Measurements from ENCODE around the gene EID2.
A peak's percentile ranks its signal among the peaks of the same experiment; 100 is the strongest.

EID2 gene

DNA sequence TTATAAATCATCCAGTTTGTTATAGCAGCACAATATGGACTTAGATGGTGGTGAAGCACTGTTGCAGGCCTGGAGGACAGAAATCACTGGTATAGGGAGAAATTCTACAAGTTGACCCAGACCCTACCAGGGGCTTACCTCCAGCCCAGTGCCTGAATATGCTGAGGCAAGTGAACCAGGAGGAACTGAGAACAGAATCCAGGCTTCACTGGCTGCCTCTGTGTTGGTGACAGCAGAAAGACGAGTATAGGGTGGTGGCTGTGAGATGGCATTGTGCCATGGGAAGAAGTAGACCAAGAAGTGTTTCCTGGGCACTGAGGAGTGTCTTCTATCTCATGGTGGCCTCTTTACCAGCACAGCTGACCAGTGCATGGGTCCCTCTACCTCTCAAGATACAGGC, 15.9 kb upstream of the EID2 start:
- no peak overlapping the region for H3K9ac ChIP-seq (ENCODE audit: low read depth, low read length)
- H3K36me3 ChIP-seq (ENCODE audit: control insufficient read depth, insufficient read depth, low read length): no peaks in the 10 kb centered on the region

DNA sequence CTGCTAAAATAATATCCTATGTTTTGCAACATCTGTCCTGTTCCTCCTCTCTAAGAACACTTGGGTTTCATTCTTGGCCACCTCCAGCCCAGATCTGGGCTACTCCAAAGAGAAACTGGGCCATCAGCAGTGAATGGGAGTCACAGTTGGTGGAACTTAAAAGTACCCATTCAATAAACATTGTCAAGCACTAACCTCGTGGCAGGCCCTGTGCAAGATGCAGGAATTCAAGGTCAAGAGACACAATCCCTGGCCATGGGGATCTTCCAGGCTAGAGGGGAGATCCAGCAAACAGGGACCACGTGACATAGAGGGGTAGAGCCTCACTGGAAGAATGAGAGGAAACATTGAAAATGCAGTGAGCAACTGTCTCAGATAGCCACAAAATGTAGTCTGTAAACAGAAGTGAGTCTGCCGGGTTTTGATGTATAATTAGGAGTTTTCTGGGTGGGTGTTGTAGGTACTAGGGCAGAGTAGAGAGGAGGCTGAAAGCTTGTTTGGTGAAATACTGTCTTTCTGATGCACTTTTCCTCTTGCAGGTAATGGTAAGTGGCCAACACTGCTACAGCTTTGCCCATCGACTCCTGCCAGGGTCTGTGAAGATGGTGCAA, 14.8 kb upstream of the EID2 start:
- H3K27ac ChIP-seq (ENCODE audit: low read depth, low read length): no peak overlapping the region
- no peak overlapping the region for H3K9ac ChIP-seq (ENCODE audit: low read depth, low read length)
- H3K27me3 ChIP-seq (ENCODE audit: control insufficient read depth, insufficient read depth, low read length): no peaks in the 10 kb centered on the region
- H3K4me3 ChIP-seq (ENCODE audit: low read depth, low read length): no peak overlapping the region
- H3K36me3 ChIP-seq (ENCODE audit: control insufficient read depth, insufficient read depth, low read length): no peaks in the 10 kb centered on the region
- H3K9me3 ChIP-seq (ENCODE audit: control insufficient read depth, insufficient read depth, low read length): no peaks in the 10 kb centered on the region
- no peaks in the 10 kb centered on the region for H3K4me1 ChIP-seq (ENCODE audit: control insufficient read depth, insufficient read depth, low read length)

More for the DNA sequence above, 15.9 kb upstream of the EID2 start:
- H3K27me3 ChIP-seq (ENCODE audit: control insufficient read depth, insufficient read depth, low read length): no peaks in the 10 kb centered on the region
- H3K4me1 ChIP-seq (ENCODE audit: control insufficient read depth, insufficient read depth, low read length): no peaks in the 10 kb centered on the region
- H3K9me3 ChIP-seq (ENCODE audit: control insufficient read depth, insufficient read depth, low read length): no peaks in the 10 kb centered on the region
- no peak overlapping the region for H3K27ac ChIP-seq (ENCODE audit: low read depth, low read length)
- no peak overlapping the region for H3K4me3 ChIP-seq (ENCODE audit: low read depth, low read length)

DNA sequence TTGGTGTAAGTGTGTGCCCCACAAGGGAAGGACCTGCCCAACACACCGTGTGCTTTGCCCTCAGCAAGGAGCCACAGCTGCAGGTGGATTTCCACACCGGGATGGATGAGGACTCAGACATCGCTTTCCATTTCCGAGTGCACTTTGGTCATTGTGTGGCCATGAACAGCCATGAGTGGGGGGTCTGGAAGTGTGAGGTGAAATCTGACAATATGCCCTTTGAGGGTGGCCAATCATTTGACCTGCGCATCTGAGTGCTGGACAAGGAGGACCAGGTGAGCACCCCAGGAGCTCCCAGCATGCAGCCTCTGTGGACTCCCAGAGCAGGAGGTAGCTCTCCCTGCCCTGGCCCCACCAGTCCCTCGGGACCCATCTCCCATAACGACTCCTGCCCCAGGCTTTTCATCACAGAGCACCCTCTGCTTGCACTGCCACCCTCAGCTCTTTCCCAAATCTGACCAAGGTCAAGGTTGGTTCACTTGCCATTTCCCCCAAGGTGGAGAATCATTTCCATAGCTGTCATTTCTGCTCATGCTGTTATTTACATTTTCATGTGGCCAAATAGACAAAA, 13.2 kb upstream of the EID2 start:
- Histone ChIP-seq H3K36me3 (ENCODE audit: control insufficient read depth, insufficient read depth, low read length) (no peaks in the 10 kb centered on the region), H3K9me3 (ENCODE audit: control insufficient read depth, insufficient read depth, low read length) (no peaks in the 10 kb centered on the region), H3K4me1 (ENCODE audit: control insufficient read depth, insufficient read depth, low read length) (no peaks in the 10 kb centered on the region), H3K27ac (ENCODE audit: low read depth, low read length) (no peak overlapping the region), H3K27me3 (ENCODE audit: control insufficient read depth, insufficient read depth, low read length) (no peaks in the 10 kb centered on the region), H3K9ac (ENCODE audit: low read depth, low read length) (no peak overlapping the region), H3K4me3 (ENCODE audit: low read depth, low read length) (no peak overlapping the region)

DNA sequence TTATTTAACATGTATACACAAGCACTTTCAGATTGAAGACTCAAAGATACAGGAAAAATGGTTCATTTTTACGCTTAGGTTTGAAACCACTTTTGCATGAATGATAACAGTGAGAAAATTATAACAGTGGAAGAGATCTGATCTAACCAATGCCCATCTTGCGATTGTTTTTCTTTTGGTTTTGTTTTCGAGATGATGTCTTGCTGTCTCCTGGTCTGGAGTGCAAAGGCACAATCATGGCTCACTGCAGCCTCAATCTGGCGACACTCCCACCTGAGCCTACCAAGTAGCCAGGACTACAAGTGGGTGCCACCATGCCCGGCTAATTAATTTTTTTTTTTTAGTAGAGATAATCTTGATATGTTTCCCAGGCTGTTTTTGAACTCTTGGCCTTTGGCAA, 10.2 kb upstream of the EID2 start:
- Histone ChIP-seq H3K27ac (ENCODE audit: low read depth, low read length) (no peak overlapping the region), H3K36me3 (ENCODE audit: control insufficient read depth, insufficient read depth, low read length) (no peaks in the 10 kb centered on the region), H3K9ac (ENCODE audit: low read depth, low read length) (no peak overlapping the region), H3K4me3 (ENCODE audit: low read depth, low read length) (no peak overlapping the region), H3K9me3 (ENCODE audit: control insufficient read depth, insufficient read depth, low read length) (no peaks in the 10 kb centered on the region), H3K27me3 (ENCODE audit: control insufficient read depth, insufficient read depth, low read length) (no peaks in the 10 kb centered on the region), H3K4me1 (ENCODE audit: control insufficient read depth, insufficient read depth, low read length) (no peaks in the 10 kb centered on the region)

DNA sequence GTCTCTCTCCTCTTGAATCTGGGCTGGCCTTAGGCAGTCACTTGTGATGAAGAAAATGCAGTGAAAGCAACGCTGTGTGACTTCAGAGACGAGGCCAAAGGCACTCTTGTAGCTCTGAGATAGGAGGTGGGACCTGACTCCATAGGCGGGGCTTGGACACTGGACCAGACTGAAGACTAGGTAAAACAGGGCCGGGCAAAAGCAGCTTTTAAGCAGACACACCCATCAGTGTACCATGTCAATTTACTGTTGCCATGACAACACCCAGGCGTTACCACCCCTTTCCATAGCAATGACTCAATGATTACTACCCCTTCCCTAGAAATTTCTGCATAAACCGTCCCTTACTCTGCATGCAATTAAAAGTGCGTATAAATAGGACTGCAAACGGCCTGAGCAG, 6.6 kb upstream of the EID2 start:
- H3K4me1 ChIP-seq (ENCODE audit: control insufficient read depth, insufficient read depth, low read length): peaks cover 3% of the 10 kb centered on the region; the same call in 1 of the 2 replicates
- no peaks in the 10 kb centered on the region for H3K27me3 ChIP-seq (ENCODE audit: control insufficient read depth, insufficient read depth, low read length)
- H3K9ac ChIP-seq (ENCODE audit: low read depth, low read length): no peak overlapping the region
- H3K27ac ChIP-seq (ENCODE audit: low read depth, low read length): no peak overlapping the region
- H3K9me3 ChIP-seq (ENCODE audit: control insufficient read depth, insufficient read depth, low read length): no peaks in the 10 kb centered on the region
- no peak overlapping the region for H3K4me3 ChIP-seq (ENCODE audit: low read depth, low read length)
- no peaks in the 10 kb centered on the region for H3K36me3 ChIP-seq (ENCODE audit: control insufficient read depth, insufficient read depth, low read length)

DNA sequence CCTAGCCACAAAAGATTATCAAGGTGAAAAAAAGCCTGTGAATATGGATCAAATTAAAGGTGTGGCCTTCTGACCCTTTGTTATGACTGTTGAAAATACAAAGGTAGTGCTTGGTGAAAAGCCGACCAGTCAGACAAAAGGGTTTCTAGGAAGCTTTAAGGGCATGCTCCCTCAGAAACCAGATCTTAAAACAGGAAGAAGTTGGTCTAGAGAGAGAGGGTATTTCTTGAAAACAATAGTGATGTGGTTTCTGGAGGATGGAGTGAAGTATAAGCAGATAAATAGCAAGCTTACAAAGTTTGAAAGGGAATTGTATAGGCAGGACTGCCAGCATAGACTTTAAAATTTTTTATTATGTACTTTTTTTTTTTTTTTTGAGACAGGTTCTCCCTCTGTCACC, 5.0 kb upstream of the EID2 start:
- peaks cover 3% of the 10 kb centered on the region; the same call in 1 of the 2 replicates for H3K4me1 ChIP-seq (ENCODE audit: control insufficient read depth, insufficient read depth, low read length)
- H3K27ac ChIP-seq (ENCODE audit: low read depth, low read length): no peak overlapping the region
- no peak overlapping the region for H3K4me3 ChIP-seq (ENCODE audit: low read depth, low read length)
- no peaks in the 10 kb centered on the region for H3K27me3 ChIP-seq (ENCODE audit: control insufficient read depth, insufficient read depth, low read length)
- H3K9me3 ChIP-seq (ENCODE audit: control insufficient read depth, insufficient read depth, low read length): no peaks in the 10 kb centered on the region
- H3K9ac ChIP-seq (ENCODE audit: low read depth, low read length): no peak overlapping the region
- no peaks in the 10 kb centered on the region for H3K36me3 ChIP-seq (ENCODE audit: control insufficient read depth, insufficient read depth, low read length)

DNA sequence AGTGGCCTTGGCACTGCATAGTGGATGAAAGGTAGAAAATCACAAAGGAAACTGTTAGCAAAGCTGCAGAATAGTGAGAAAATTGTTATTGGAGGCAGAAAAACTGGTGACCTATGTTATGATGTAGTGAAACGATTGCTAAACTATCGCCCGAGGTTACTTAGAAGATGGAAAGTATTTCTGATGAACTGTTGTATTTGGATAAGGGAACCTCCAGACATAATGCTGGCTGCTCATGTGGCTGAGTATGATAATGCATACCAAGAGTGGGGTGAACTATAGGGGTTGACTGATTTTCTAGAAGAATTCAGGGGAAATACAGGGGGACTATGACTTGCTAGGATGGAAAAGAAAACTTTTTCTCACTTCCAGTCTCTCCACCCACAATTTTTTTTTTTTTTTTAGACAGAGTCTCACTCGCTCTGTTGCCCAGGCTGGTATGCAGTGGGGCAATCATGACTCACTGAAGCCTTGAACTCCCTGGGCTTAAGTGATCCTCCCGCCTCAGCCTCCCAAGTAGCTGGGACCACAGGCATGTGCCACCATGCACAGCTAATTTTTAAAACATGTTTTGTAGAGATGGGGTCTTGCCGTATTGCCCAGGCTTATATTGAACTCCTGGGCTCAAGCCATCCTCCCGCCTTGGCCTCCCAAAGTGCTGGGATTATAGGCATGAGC, 4.4 kb upstream of the EID2 start:
- no peak overlapping the region for H3K9ac ChIP-seq (ENCODE audit: low read depth, low read length)
- H3K27ac ChIP-seq (ENCODE audit: low read depth, low read length): no peak overlapping the region
- H3K4me3 ChIP-seq (ENCODE audit: low read depth, low read length): no peak overlapping the region
- H3K36me3 ChIP-seq (ENCODE audit: control insufficient read depth, insufficient read depth, low read length): no peaks in the 10 kb centered on the region
- no peaks in the 10 kb centered on the region for H3K9me3 ChIP-seq (ENCODE audit: control insufficient read depth, insufficient read depth, low read length)
- peaks cover 3% of the 10 kb centered on the region; the same call in 1 of the 2 replicates for H3K4me1 ChIP-seq (ENCODE audit: control insufficient read depth, insufficient read depth, low read length)
- H3K27me3 ChIP-seq (ENCODE audit: control insufficient read depth, insufficient read depth, low read length): no peaks in the 10 kb centered on the region

DNA sequence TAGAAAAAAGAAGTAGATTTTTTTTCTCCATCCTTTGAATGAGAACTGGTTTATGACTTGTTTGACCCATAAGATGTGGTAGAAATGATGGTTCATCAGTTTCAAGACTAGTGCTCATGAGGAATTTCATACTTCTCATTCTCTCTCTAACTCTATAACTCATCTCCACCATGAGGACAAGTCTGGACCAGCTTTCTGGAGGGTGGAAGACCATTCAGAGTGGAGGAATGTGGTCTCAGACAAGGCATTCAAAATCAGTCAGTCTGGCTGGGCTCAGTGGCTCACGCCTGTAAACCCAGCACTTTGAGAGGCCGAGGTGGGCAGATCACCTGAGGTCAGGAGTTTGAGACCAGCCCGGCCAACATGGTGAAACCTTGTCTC, 3.5 kb upstream of the EID2 start:
- no peaks in the 10 kb centered on the region for H3K27me3 ChIP-seq (ENCODE audit: control insufficient read depth, insufficient read depth, low read length)
- no peak overlapping the region for H3K9ac ChIP-seq (ENCODE audit: low read depth, low read length)
- H3K36me3 ChIP-seq (ENCODE audit: control insufficient read depth, insufficient read depth, low read length): no peaks in the 10 kb centered on the region
- no peak overlapping the region for H3K27ac ChIP-seq (ENCODE audit: low read depth, low read length)
- no peak overlapping the region for H3K4me3 ChIP-seq (ENCODE audit: low read depth, low read length)
- peaks cover 9% of the 10 kb centered on the region for H3K4me1 ChIP-seq (ENCODE audit: control insufficient read depth, insufficient read depth, low read length)
- no peaks in the 10 kb centered on the region for H3K9me3 ChIP-seq (ENCODE audit: control insufficient read depth, insufficient read depth, low read length)

DNA sequence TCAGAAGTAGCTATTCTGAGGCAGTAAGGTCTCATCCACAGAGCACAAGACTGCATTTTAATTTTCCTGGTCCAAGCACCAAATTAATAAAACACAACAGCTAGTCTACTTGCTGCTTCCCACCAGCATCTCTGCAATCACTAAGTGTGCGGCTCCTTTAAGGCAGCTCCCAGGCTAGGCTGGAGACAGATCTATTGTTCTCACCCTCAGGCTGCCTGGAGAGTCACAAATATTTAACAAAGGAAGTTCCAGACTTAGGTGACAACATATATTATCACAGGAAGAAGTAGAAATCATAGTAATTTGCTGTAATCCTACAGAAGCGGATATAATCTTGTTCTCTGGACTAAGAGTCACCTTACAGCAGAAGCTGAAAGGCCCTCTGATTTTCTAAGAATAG, 2.2 kb upstream of the EID2 start:
- peak overlapping the region; percentile 16 for H3K27ac ChIP-seq (ENCODE audit: low read depth, low read length)
- no peak overlapping the region for H3K4me3 ChIP-seq (ENCODE audit: low read depth, low read length)
- H3K36me3 ChIP-seq (ENCODE audit: control insufficient read depth, insufficient read depth, low read length): no peaks in the 10 kb centered on the region
- H3K9me3 ChIP-seq (ENCODE audit: control insufficient read depth, insufficient read depth, low read length): no peaks in the 10 kb centered on the region
- no peaks in the 10 kb centered on the region for H3K27me3 ChIP-seq (ENCODE audit: control insufficient read depth, insufficient read depth, low read length)
- no peak overlapping the region for H3K9ac ChIP-seq (ENCODE audit: low read depth, low read length)
- peaks cover 10% of the 10 kb centered on the region for H3K4me1 ChIP-seq (ENCODE audit: control insufficient read depth, insufficient read depth, low read length)

DNA sequence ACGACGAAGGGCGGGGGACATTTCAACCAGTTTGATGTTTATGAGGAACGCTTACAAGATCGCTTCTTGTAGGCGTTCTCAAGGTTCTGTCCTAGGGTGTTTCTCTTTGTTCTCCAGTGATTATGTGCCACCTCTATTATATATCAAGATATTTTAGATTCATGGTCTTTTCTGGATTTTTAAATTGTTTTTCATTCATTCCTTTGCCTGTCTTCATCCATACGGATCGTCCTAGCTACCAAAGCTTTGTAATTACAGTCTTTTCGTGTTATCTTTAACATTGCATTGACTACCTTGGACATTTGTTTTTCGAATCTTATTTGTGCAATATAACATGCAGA, 342 bp upstream of the EID2 start:
- no peaks in the 10 kb centered on the region for H3K27me3 ChIP-seq (ENCODE audit: control insufficient read depth, insufficient read depth, low read length)
- H3K4me1 ChIP-seq (ENCODE audit: control insufficient read depth, insufficient read depth, low read length): peaks cover 10% of the 10 kb centered on the region
- H3K4me3 ChIP-seq (ENCODE audit: low read depth, low read length): peak overlapping the region; percentile 96; the same call in 1 of the 2 replicates
- H3K9ac ChIP-seq (ENCODE audit: low read depth, low read length): no peak overlapping the region
- H3K9me3 ChIP-seq (ENCODE audit: control insufficient read depth, insufficient read depth, low read length): no peaks in the 10 kb centered on the region
- no peaks in the 10 kb centered on the region for H3K36me3 ChIP-seq (ENCODE audit: control insufficient read depth, insufficient read depth, low read length)
- no peak overlapping the region for H3K27ac ChIP-seq (ENCODE audit: low read depth, low read length)

DNA sequence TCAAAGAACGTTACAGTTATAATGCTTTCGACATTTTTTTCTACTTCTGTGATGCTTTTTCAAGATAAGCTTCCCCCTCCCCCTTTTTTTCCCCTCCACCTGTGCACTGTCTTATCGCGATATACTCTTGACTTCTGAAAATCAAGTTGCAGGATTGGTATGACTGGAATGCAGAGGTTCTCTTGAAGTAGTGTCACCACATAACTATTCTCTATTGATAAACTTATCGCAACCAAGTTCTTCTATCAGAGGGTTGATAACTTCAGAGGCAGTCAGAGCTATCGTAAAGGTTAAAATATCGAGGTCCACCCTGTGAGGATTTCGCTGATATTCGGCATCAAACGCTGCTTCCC, 820 bp downstream of the EID2 start:
- H3K36me3 ChIP-seq (ENCODE audit: control insufficient read depth, insufficient read depth, low read length): no peaks in the 10 kb centered on the region
- no peaks in the 10 kb centered on the region for H3K27me3 ChIP-seq (ENCODE audit: control insufficient read depth, insufficient read depth, low read length)
- peak overlapping the region; percentile 83 for H3K27ac ChIP-seq (ENCODE audit: low read depth, low read length)
- H3K4me3 ChIP-seq (ENCODE audit: low read depth, low read length): peak overlapping the region; percentile 96
- H3K9me3 ChIP-seq (ENCODE audit: control insufficient read depth, insufficient read depth, low read length): no peaks in the 10 kb centered on the region
- H3K9ac ChIP-seq (ENCODE audit: low read depth, low read length): peak overlapping the region; percentile 85
- H3K4me1 ChIP-seq (ENCODE audit: control insufficient read depth, insufficient read depth, low read length): peaks cover 10% of the 10 kb centered on the region

Data from HUES48 (cell line).